Endodermal cell (in vitro differentiated cells): ENCODE results near the gene ANXA9. TPM values are rescaled to one million over a fixed set of nuclear protein-coding genes. Genes with fewer than 3 reads are reported as not detected.
A peak's percentile ranks its signal among the peaks of the same experiment; 100 is the strongest.

ENCODE experiments used
- DNase-seq: peaks from one replicate; pipeline ENCODE4 v3.0.0-alpha.2; 2017
- H3K27ac ChIP-seq: 2 replicates; pipeline ENCODE4 v1.5.1; 2013; ENCODE audit warnings: mild to moderate bottlenecking, low read depth, low read length, moderate library complexity
- H3K27me3 ChIP-seq: 2 replicates; pipeline ENCODE4 v1.6.1; 2013; ENCODE audit warnings: mild to moderate bottlenecking, low read length, moderate library complexity; ENCODE audit not compliant: insufficient read depth, control insufficient read depth, poor library complexity, severe bottlenecking
- H3K36me3 ChIP-seq: 2 replicates; pipeline ENCODE4 v1.7.0; 2013; ENCODE audit warnings: mild to moderate bottlenecking, low read length, moderate library complexity; ENCODE audit not compliant: control insufficient read depth, insufficient read depth
- H3K4me1 ChIP-seq: one replicate; pipeline ENCODE4 v1.7.0; 2013; ENCODE audit warnings: low read length; ENCODE audit not compliant: control insufficient read depth, insufficient read depth
- H3K4me3 ChIP-seq: 2 replicates; pipeline ENCODE4 v1.5.1; 2013; ENCODE audit warnings: mild to moderate bottlenecking, low read length, moderate library complexity
- H3K9ac ChIP-seq: 2 replicates; pipeline ENCODE4 v1.6.1; 2013; ENCODE audit warnings: mild to moderate bottlenecking, low read length, moderate library complexity; ENCODE audit not compliant: poor library complexity, severe bottlenecking; ENCODE audit errors: extremely low read depth
- H3K9me3 ChIP-seq: 2 replicates; pipeline ENCODE4 v1.6.1; 2013; ENCODE audit warnings: mild to moderate bottlenecking, low read length, moderate library complexity; ENCODE audit not compliant: control insufficient read depth
- H3K27ac Mint-ChIP-seq: 2 replicates; pipeline ENCODE4 v1.8.0; 2020; ENCODE audit warnings: mixed read lengths
- H3K27me3 Mint-ChIP-seq: 2 replicates; pipeline ENCODE4 v1.8.0; 2021; ENCODE audit warnings: mild to moderate bottlenecking, mixed read lengths; ENCODE audit not compliant: insufficient read depth
- H3K36me3 Mint-ChIP-seq: 2 replicates; pipeline ENCODE4 v1.8.0; 2020; ENCODE audit warnings: low read depth, mixed read lengths
- H3K4me1 Mint-ChIP-seq: 2 replicates; pipeline ENCODE4 v1.8.0; 2020; ENCODE audit warnings: mixed read lengths
- H3K4me3 Mint-ChIP-seq: 2 replicates; pipeline ENCODE4 v1.8.0; 2020; ENCODE audit warnings: mild to moderate bottlenecking, moderate library complexity, mixed read lengths
- H3K9me3 Mint-ChIP-seq: 2 replicates; pipeline ENCODE4 v1.8.0; 2020; ENCODE audit warnings: mild to moderate bottlenecking, mixed read lengths
- WGBS, 2 experiments: methylation state at CpG; one replicate each; pipeline versions ENCODE4 v1.1.5 to v1.1.7; 2013; ENCODE audit warnings: missing lambda C conversion rate in 2 of 2, mixed read lengths in 1 of 2; ENCODE audit not compliant: insufficient coverage in 1 of 2, insufficient read length in 1 of 2; 5-methylcytosine and 5-hydroxymethylcytosine counted together
- total RNA-seq, 2 donors: library from RNA; stranded (reverse); fragmentation: NEBNext Ultra II Directional in 1 of 2; extraction: Animal tissue kit (Norgen Biotek cat#: 25700) in 1 of 2; gene quantifications; 2 replicates in 1 of 2; 3 replicates in 1 of 2; pipeline ENCODE4 v1.2.1, GENCODE V29; 2021
- TF ChIP-seq, protein P1 (sequence below): fragments of 200-600 bp; sonication (generic); conservative IDR thresholded peaks from 2 replicates; pipeline ENCODE4 v1.5.0; 2021; ENCODE audit warnings: antibody characterized with exemption, mild to moderate bottlenecking

ANXA9 gene
- total RNA-seq, 2 donors from 2014 or later: not detected

DNA sequence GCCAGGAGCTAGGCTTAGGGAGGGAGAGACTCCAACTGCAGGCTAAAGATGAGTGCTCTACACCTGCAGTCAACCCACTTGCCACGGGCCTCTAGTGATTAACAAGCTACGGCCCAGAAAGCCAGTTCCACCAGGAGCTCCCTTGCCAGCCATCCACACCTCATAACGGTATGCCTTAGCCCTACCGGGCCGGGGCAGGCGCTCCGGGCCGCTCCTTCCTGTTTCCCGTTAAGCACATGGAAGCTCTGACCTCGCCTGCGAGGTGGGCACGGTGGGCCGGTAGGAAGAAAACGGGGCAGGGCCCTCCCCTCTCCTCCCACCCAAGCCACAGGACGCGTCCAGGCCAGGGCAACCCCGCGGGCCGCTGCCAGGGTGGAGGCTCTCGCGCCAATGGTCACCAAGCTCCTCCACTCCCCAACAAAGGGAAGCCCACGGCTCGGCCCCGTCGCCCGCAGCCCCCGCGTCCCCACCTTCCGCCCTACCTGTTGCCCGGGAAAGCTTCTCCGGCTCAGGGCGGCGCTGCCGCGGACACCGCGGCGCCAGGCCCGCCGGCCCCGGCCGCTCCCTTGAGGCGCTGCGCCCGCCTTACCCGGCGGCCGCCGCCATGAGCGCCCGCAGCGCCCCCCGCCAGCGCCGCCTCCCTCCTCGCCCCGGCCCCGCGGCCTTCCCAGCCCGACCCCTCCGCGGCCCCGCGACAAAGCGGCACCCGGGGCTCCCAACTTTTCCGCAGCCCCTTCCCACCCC, 8.1 kb upstream of the ANXA9 start:
- Mint-ChIP-seq H3K27ac (peak overlapping the region; percentile 89), H3K4me3 (peak overlapping the region; percentile 75), H3K4me1 (peaks cover 51% of the 10 kb centered on the region), H3K27me3 (no peaks in the 10 kb centered on the region), H3K36me3 (peaks cover 3% of the 10 kb centered on the region), H3K9me3 (no peaks in the 10 kb centered on the region)
- peak overlapping the region; percentile 57 for H3K27ac ChIP-seq
- H3K9me3 ChIP-seq: no peaks in the 10 kb centered on the region
- peaks cover 14% of the 10 kb centered on the region for H3K4me1 ChIP-seq
- peak; percentile 76 for DNase-seq
- TF ChIP-seq, protein P1, sequence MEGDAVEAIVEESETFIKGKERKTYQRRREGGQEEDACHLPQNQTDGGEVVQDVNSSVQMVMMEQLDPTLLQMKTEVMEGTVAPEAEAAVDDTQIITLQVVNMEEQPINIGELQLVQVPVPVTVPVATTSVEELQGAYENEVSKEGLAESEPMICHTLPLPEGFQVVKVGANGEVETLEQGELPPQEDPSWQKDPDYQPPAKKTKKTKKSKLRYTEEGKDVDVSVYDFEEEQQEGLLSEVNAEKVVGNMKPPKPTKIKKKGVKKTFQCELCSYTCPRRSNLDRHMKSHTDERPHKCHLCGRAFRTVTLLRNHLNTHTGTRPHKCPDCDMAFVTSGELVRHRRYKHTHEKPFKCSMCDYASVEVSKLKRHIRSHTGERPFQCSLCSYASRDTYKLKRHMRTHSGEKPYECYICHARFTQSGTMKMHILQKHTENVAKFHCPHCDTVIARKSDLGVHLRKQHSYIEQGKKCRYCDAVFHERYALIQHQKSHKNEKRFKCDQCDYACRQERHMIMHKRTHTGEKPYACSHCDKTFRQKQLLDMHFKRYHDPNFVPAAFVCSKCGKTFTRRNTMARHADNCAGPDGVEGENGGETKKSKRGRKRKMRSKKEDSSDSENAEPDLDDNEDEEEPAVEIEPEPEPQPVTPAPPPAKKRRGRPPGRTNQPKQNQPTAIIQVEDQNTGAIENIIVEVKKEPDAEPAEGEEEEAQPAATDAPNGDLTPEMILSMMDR: no peak
- H3K27me3 ChIP-seq: no peaks in the 10 kb centered on the region
- 0% methylated on average over 23 to 67 of the region's 67 CpGs for WGBS, 2 experiments
- peak overlapping the region; percentile 77 for H3K9ac ChIP-seq
- peak overlapping the region; percentile 81 for H3K4me3 ChIP-seq
- peaks cover 2% of the 10 kb centered on the region for H3K36me3 ChIP-seq

DNA sequence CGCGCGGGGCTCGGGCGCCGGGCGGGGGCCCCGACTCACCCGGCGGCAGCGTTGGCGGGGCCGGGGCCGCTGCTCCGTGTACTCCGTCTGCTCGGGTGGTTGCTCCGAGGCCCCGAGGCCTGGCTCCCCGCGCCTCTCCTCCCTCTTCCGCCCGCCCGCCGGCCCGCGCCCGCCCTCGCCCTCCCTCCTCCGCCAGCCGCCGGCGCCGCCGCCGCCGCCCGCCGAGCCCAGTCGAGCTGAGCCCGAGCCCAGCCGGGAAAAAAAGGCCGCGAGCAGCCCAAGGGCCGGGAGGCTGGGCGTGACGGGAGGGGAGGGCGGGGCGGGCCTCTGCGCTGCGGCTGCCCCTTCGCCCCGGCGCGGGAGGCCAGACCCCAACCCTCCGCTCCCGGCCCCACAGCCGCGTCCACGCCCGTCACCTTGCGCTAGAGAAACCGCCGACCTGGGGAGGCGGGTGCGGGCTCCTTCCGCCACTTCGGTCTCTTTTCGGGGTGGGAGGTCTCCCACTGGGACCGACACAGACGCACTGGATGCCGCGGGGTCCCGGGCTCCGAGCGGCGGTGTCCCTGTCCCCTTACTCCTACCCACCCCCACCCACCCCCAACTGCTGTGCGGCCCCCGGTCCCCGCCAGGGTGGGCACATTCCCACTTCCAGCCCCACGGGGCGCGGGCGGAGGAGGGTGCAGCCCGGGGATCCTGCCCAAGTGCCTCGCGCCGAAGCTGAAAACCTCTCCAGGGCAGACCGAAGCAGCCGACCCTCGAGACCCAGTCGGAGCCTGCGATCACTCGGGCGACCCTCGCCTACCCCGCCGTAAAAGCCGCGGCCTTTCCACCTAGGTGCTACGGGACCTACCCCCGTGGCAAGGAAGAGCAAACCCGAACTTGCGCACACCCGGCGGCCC, 7.3 kb upstream of the ANXA9 start, which contains the start of gene CERS2:
TSS of gene CERS2 (minus strand) at position 256 of the 899 bp plus-strand sequence. CDS start 5,745 bp downstream, outside the sequence.
- H3K4me3 Mint-ChIP-seq: peak within 1 kb of the TSS; percentile 75
- Histone ChIP-seq H3K4me3 (peak within 1 kb of the TSS; percentile 81), H3K9ac (peak within 1 kb of the TSS; percentile 77), H3K9me3 (no peaks in the 10 kb centered on the region), H3K27me3 (no peaks in the 10 kb centered on the region), H3K27ac (peak within 1 kb of the TSS; percentile 57), H3K36me3 (no peaks in the 10 kb centered on the region), H3K4me1 (peaks cover 18% of the 10 kb centered on the region)
- peak; percentile 91 for DNase-seq
- 4 to 18% methylated on average over 31 to 104 of the region's 106 CpGs for WGBS, 2 experiments
- H3K4me1 Mint-ChIP-seq: peaks cover 54% of the 10 kb centered on the region
- H3K9me3 Mint-ChIP-seq: no peaks in the 10 kb centered on the region
- no peaks in the 10 kb centered on the region for H3K27me3 Mint-ChIP-seq
- TF ChIP-seq, protein P1: no peak
- H3K27ac Mint-ChIP-seq: peak within 1 kb of the TSS; percentile 89
- H3K36me3 Mint-ChIP-seq: peaks cover 2% of the 10 kb centered on the region

DNA sequence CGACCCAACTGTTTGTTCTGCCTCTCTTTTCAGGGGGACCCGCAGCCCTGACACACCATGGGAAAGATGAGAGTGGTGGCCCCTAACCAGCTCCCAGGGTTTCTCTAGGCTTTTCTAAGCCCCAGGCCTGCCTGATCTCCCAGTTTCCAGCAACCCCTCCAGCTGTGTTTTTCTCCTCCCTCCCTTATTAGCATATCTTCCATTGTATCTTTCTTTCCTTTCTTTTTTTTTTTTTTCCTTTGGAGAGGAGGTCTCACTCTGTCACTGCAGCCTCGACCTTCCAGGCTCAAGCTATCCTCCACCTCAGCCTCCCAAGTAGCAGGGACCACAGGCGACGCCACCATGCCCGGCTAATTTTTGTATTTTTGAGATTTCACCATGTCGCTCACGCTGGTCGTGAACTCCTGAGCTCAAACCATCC, 5.7 kb upstream of the ANXA9 start:
- H3K9me3 Mint-ChIP-seq: no peaks in the 10 kb centered on the region
- no peaks in the 10 kb centered on the region for H3K27me3 Mint-ChIP-seq
- peaks cover 47% of the 10 kb centered on the region for H3K4me1 Mint-ChIP-seq
- H3K9me3 ChIP-seq: no peaks in the 10 kb centered on the region
- peak overlapping the region; percentile 75 for H3K4me3 Mint-ChIP-seq
- H3K27me3 ChIP-seq: no peaks in the 10 kb centered on the region
- no peaks in the 10 kb centered on the region for H3K36me3 ChIP-seq
- no peak for DNase-seq
- H3K9ac ChIP-seq: no peak overlapping the region
- TF ChIP-seq, protein P1: no peak
- no peaks in the 10 kb centered on the region for H3K36me3 Mint-ChIP-seq
- 79 to 80% methylated on average over 9 of the region's 9 CpGs for WGBS, 2 experiments
- H3K27ac Mint-ChIP-seq: no peak overlapping the region
- H3K27ac ChIP-seq: no peak overlapping the region
- no peak overlapping the region for H3K4me3 ChIP-seq
- peaks cover 20% of the 10 kb centered on the region for H3K4me1 ChIP-seq
